AG10803 (cell line): ENCODE results near the gene PPP2R5B.

ENCODE experiments used
- DNase-seq: peaks from one replicate; pipeline ENCODE4 v3.0.0; 2010; ENCODE audit warnings: low read depth
- H3K4me3 ChIP-seq: 2 replicates; pipeline ENCODE4 v1.5.1; 2011; ENCODE audit warnings: mild to moderate bottlenecking, low read length, control low read depth
- CTCF ChIP-seq: conservative IDR thresholded peaks from 2 replicates; pipeline ENCODE4 v1.5.1; 2011; ENCODE audit warnings: mild to moderate bottlenecking, low read length, control low read depth, inconsistent platforms

PPP2R5B gene

GRCh38 chr11:64878494-64879243, 45.8 kb upstream of the PPP2R5B start, which contains the start of gene EHD1:
Gene EHD1 (minus strand): TSS chr11:64878621. CDS start chr11:64878464, 157 bp downstream.
- TF ChIP-seq CTCF, result peak; percentile 58
- DNase-seq, result peak; percentile 95
- peak within 1 kb of the TSS; percentile 100 for H3K4me3 ChIP-seq

- no peak for DNase-seq
- H3K4me3 ChIP-seq, result peak overlapping the region; percentile 71
- no peak for TF ChIP-seq CTCF
These were observed 45.1 kb upstream of the PPP2R5B start for GRCh38 chr11:64879244-64879900.

GRCh38 chr11:64880240-64881001, 44.1 kb upstream of the PPP2R5B start:
- no peak overlapping the region for H3K4me3 ChIP-seq
- DNase-seq, result no peak
- TF ChIP-seq CTCF, result no peak

GRCh38 chr11:64881476-64881875, 43.0 kb upstream of the PPP2R5B start:
- no peak for DNase-seq
- TF ChIP-seq CTCF, result no peak
- no peak overlapping the region for H3K4me3 ChIP-seq

GRCh38 chr11:64882243-64882642, 42.2 kb upstream of the PPP2R5B start:
- TF ChIP-seq CTCF, result no peak
- no peak overlapping the region for H3K4me3 ChIP-seq
- no peak for DNase-seq

GRCh38 chr11:64883575-64883974, 40.9 kb upstream of the PPP2R5B start:
- no peak overlapping the region for H3K4me3 ChIP-seq
- no peak for TF ChIP-seq CTCF
- no peak for DNase-seq

- no peak for DNase-seq
- TF ChIP-seq CTCF, result no peak
- H3K4me3 ChIP-seq, result no peak overlapping the region
These were observed 40.5 kb upstream of the PPP2R5B start for GRCh38 chr11:64884019-64884418.
